Tibial artery (tissue), 4 donors: ENCODE results near the gene RNF103.
A peak's percentile ranks its signal among the peaks of the same experiment; 100 is the strongest.

Experiments
- DNase-seq, 2 donors: peaks; one replicate each; pipeline ENCODE4 v3.0.0-alpha.2; 2019
- H3K27ac ChIP-seq, 2 donors: fragments of 200-600 bp; sonication (generic) in 1 of 2; 1 replicate in 1 of 2; 2 replicates in 1 of 2; pipeline ENCODE4 v1.5.1; 2018 to 2019; ENCODE audit warnings: mild to moderate bottlenecking in 1 of 2
- H3K27me3 ChIP-seq, 2 donors: fragments of 200-600 bp; sonication (generic) in 1 of 2; one replicate each; pipeline versions ENCODE4 v1.5.1 to v1.6.0; 2016 to 2019
- H3K36me3 ChIP-seq, 3 donors: fragments of 200-600 bp; sonication (generic) in 2 of 3; one replicate each; pipeline ENCODE4 v1.5.1; 2016 to 2019; ENCODE audit warnings: mild to moderate bottlenecking in 2 of 3
- H3K4me1 ChIP-seq, 4 donors: fragments of 200-600 bp; sonication (generic) in 2 of 4; 1 replicate in 3 of 4; 2 replicates in 1 of 4; pipeline ENCODE4 v1.5.1; 2016 to 2019
- H3K4me3 ChIP-seq, 2 donors: fragments of 200-600 bp; sonication (generic) in 1 of 2; 1 replicate in 1 of 2; 2 replicates in 1 of 2; pipeline ENCODE4 v1.5.1; 2018 to 2019; ENCODE audit warnings: mild to moderate bottlenecking in 2 of 2
- H3K9me3 ChIP-seq, 3 donors: fragments of 200-600 bp; sonication (generic) in 1 of 3; one replicate each; pipeline ENCODE4 v1.5.1; 2016 to 2019
- intact Hi-C: fragments of 100-400 bp; cut with DNase I; formaldehyde crosslinking; loops from one replicate; pipeline ENCODE4 v1.15.0; 2023; ENCODE audit warnings: low total_unique reads
- TF ChIP-seq, protein P1 (sequence below), 2 experiments: fragments of 200-600 bp in 1 of 2; fragments of 450-650 bp in 1 of 2; IDR thresholded peaks; one replicate each; pipeline ENCODE4 v1.5.1; 2017 to 2019; ENCODE audit warnings: antibody characterized with exemption in 2 of 2, mild to moderate bottlenecking in 1 of 2, moderate library complexity in 1 of 2

Gene RNF103

DNA sequence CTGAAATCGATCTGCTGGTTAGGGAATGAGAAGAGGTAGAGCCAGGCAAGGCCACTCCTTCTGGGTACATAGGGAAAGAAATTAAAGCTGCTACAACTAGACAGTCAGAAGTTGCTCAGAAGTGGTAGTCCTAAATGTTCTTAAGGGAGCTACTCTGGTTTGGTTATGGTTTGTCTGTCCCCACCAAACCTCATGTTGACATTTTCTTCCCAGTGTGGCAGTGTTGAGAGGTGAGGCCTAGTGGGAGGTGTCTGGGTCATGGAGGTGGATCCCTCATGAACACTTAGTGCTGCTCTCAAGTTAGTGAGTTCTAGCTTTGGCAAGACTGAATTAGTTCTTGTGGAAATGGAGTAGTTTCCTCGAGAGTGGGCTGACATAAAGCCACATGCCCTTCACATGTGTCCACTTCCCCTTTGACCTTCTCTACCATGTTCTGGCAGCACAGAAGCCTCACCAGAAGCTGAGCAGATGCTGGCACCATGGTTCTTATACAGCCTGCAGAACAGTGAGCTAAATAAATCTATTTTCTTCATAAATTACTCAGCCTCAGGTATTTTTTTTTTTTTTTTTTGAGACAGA lies 14.7 kb downstream of the RNF103 start:
- peaks cover 50 to 60% (median 60%) of the 10 kb centered on the region in 3 donors for H3K36me3 ChIP-seq

DNA sequence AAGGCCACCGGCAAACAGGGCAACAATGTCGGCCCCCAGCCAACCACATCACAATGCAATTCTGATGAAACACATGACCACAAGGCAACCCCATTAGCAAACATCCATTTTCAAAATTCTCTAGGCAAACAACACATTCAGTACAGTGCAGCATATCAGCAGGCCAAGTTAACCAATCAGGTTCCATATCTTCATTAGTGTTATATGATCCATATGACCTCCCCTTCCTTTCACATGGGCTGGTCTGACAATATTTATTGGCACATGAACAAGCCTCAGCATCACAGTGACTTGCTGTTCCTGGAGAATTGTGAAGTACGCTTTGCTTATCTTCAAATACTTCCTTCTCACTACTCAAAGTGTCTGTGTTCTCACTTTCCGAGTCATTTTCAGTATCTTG lies 19.8 kb downstream of the RNF103 start:
- Histone ChIP-seq H3K9me3 (no peaks in the 10 kb centered on the region), H3K36me3 (peaks cover 40 to 42% (median 42%) of the 10 kb centered on the region in 3 donors), H3K4me1 (no peaks in the 10 kb centered on the region), H3K4me3 (no peak overlapping the region), H3K27ac (no peak overlapping the region), H3K27me3 (no peaks in the 10 kb centered on the region)
- TF ChIP-seq, protein P1, sequence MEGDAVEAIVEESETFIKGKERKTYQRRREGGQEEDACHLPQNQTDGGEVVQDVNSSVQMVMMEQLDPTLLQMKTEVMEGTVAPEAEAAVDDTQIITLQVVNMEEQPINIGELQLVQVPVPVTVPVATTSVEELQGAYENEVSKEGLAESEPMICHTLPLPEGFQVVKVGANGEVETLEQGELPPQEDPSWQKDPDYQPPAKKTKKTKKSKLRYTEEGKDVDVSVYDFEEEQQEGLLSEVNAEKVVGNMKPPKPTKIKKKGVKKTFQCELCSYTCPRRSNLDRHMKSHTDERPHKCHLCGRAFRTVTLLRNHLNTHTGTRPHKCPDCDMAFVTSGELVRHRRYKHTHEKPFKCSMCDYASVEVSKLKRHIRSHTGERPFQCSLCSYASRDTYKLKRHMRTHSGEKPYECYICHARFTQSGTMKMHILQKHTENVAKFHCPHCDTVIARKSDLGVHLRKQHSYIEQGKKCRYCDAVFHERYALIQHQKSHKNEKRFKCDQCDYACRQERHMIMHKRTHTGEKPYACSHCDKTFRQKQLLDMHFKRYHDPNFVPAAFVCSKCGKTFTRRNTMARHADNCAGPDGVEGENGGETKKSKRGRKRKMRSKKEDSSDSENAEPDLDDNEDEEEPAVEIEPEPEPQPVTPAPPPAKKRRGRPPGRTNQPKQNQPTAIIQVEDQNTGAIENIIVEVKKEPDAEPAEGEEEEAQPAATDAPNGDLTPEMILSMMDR (IDR thresholded peaks at IDR 0.05), result no peak
- intact Hi-C loops, result no loop called here
- DNase-seq, result no peak

More for the DNA sequence above, 14.7 kb downstream of the RNF103 start:
- Histone ChIP-seq H3K4me1 (no peaks in the 10 kb centered on the region), H3K4me3 (no peak overlapping the region), H3K27me3 (no peaks in the 10 kb centered on the region), H3K9me3 (no peaks in the 10 kb centered on the region), H3K27ac (no peak overlapping the region)
- DNase-seq, result no peak
- TF ChIP-seq, protein P1 (IDR thresholded peaks at IDR 0.05), result no peak
- intact Hi-C loops, result no loop called here

DNA sequence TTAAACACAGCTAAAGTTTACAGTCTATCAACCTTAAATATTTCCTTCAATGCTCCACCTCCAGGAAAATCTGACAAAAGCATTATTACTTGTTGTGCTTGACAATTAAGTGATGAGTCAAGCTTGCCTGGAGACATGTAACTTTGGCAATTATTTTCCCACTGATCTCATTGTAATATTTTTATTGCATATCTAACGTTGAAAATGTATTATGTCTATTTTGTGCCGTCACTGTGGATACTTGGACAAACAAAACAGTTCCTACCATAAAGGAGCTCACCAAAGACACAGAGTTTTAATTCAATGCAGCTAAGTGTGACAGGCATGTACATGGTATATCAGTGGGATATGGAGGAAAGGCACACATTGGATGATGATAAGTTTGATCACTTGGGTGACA lies 24.7 kb downstream of the RNF103 start:
- Histone ChIP-seq H3K4me1 (no peaks in the 10 kb centered on the region), H3K36me3 (peaks cover 5 to 18% (median 18%) of the 10 kb centered on the region in 3 donors), H3K9me3 (no peaks in the 10 kb centered on the region), H3K27ac (no peak overlapping the region), H3K27me3 (no peaks in the 10 kb centered on the region), H3K4me3 (no peak overlapping the region)
- TF ChIP-seq, protein P1 (IDR thresholded peaks at IDR 0.05), result no peak
- no peak for DNase-seq
- intact Hi-C loops, result no loop called here

DNA sequence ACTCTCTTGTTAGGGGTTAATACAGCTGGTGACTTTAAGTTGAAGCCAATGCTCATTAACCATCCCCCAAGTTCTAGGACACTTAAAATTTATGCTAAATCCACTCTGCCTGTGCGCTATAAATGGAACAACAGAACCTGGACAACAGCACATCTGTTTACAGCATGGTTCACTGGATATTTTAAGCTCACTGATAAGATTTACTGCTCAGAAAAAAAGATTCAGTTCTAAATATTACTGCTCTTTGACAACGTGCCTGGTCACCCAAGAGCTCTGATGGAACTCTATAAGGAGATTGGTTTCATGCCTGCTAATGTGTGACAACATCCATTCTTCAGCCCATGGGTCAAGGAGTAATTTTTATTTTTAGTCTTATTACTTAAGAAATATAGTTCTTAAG lies 27.5 kb downstream of the RNF103 start:
- intact Hi-C loops, result no loop called here
- TF ChIP-seq, protein P1 (IDR thresholded peaks at IDR 0.05), result no peak

DNA sequence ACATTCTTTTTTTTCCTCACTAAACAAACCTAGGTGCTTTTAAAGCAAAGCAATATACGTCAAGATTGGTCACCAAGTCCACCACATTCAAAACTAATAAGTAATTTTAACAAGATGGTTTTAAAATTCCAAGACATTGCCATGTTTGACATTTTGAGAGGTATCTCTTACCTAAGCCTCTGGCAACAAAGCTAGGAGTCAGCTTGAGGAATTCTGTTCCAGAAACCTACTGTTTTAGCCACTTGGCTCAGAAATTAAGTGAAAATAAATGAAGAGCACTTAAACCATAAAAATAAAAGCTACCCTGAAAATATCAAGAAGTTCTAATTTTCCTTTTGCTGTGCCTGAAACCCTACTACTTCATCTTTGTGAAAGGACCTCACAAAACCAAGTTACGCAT lies 30.4 kb downstream of the RNF103 start:
- intact Hi-C loops, result no loop called here
- Histone ChIP-seq H3K36me3 (no peaks in the 10 kb centered on the region), H3K9me3 (no peaks in the 10 kb centered on the region), H3K27me3 (no peaks in the 10 kb centered on the region), H3K4me1 (peaks cover 0 to 19% (median 6%) of the 10 kb centered on the region in 4 donors), H3K4me3 (no peak overlapping the region), H3K27ac (peak overlapping the region; percentile 5 to 39)
- TF ChIP-seq, protein P1 (IDR thresholded peaks at IDR 0.05), result no peak
- no peak for DNase-seq

More for the DNA sequence above, 27.5 kb downstream of the RNF103 start:
- H3K36me3 ChIP-seq, result no peaks in the 10 kb centered on the region
- no peak overlapping the region for H3K27ac ChIP-seq
- H3K27me3 ChIP-seq, result no peaks in the 10 kb centered on the region
- H3K4me3 ChIP-seq, result no peak overlapping the region
- DNase-seq, result no peak
- H3K9me3 ChIP-seq, result no peaks in the 10 kb centered on the region
- peaks cover 0 to 19% (median 6%) of the 10 kb centered on the region in 4 donors for H3K4me1 ChIP-seq
